ENCODE data around the gene DNAJC5.
"Not testable (repeated sequence)": the region's sequence is repeated elsewhere in the genome, so short reads cannot be mapped to it uniquely, and the experiment has no call there.

The DNAJC5 gene

GRCh38 chr20:63958471-63958870 lies 63.5 kb downstream of the DNAJC5 start:
- no peak overlapping the region for H3K4me3 ChIP-seq (ENCODE audit: low read depth, low read length)
- no peak for TF ChIP-seq CTCF (IDR thresholded peaks at IDR 0.05; ENCODE audit: control insufficient read depth, extremely low read depth, insufficient read depth)

GRCh38 chr20:63958964-63959698 lies 64.2 kb downstream of the DNAJC5 start:
- no peak overlapping the region for H3K4me3 ChIP-seq (ENCODE audit: low read depth, low read length)
- no peak for DNase-seq (ENCODE audit: low read depth)
- no peak for TF ChIP-seq CTCF (IDR thresholded peaks at IDR 0.05; ENCODE audit: control insufficient read depth, extremely low read depth, insufficient read depth)

More at GRCh38 chr20:63958471-63958870, 63.5 kb downstream of the DNAJC5 start:
- DNase-seq (ENCODE audit: low read depth) = no peak

GRCh38 chr20:63959699-63960075 lies 64.8 kb downstream of the DNAJC5 start:
- no peak for DNase-seq (ENCODE audit: low read depth)
- H3K4me3 ChIP-seq (ENCODE audit: low read depth, low read length) = no peak overlapping the region
- no peak for TF ChIP-seq CTCF (IDR thresholded peaks at IDR 0.05; ENCODE audit: control insufficient read depth, extremely low read depth, insufficient read depth)

GRCh38 chr20:63960654-63961621 lies 66.0 kb downstream of the DNAJC5 start:
- not testable (repeated sequence) for H3K4me3 ChIP-seq (ENCODE audit: low read depth, low read length); DNase-seq (ENCODE audit: low read depth)

GRCh38 chr20:63961664-63962425 lies 66.9 kb downstream of the DNAJC5 start:
- no peak overlapping the region for H3K4me3 ChIP-seq (ENCODE audit: low read depth, low read length)
- no peak for TF ChIP-seq CTCF (IDR thresholded peaks at IDR 0.05; ENCODE audit: control insufficient read depth, extremely low read depth, insufficient read depth)
- no peak for DNase-seq (ENCODE audit: low read depth)

- no peak for TF ChIP-seq CTCF (IDR thresholded peaks at IDR 0.05; ENCODE audit: control insufficient read depth, extremely low read depth, insufficient read depth)
- no peak for DNase-seq (ENCODE audit: low read depth)
- no peak overlapping the region for H3K4me3 ChIP-seq (ENCODE audit: low read depth, low read length)
Observed at GRCh38 chr20:63962426-63963347, 67.8 kb downstream of the DNAJC5 start.
